Pons (tissue), 1 donor: ENCODE data around the gene SLC39A8.
"Not testable (repeated sequence)": the region's sequence is repeated elsewhere in the genome, so short reads cannot be mapped to it uniquely, and the experiment has no call there.

ENCODE experiments used
- DNase-seq: peaks from one replicate; pipeline ENCODE4 v3.0.0-alpha.2; 2016; ENCODE audit warnings: low spot score

Gene SLC39A8

GRCh38 chr4:102299354-102300107 is 45.8 kb downstream of the SLC39A8 start:
- peak; percentile 32 for DNase-seq

- DNase-seq = no peak
These were observed 46.6 kb downstream of the SLC39A8 start for GRCh38 chr4:102298716-102299115.

- DNase-seq = no peak
These were observed 50.0 kb downstream of the SLC39A8 start for GRCh38 chr4:102295153-102295862.

- DNase-seq = no peak
These were observed 56.8 kb downstream of the SLC39A8 start for GRCh38 chr4:102288497-102288896.

GRCh38 chr4:102285831-102286230 is 59.5 kb downstream of the SLC39A8 start:
- DNase-seq = no peak

- no peak for DNase-seq
These were observed 64.0 kb downstream of the SLC39A8 start for GRCh38 chr4:102281171-102281839.

- not testable (repeated sequence) for DNase-seq
These were observed 72.0 kb downstream of the SLC39A8 start for GRCh38 chr4:102273317-102273716.

- DNase-seq = no peak
These were observed 73.0 kb downstream of the SLC39A8 start for GRCh38 chr4:102272318-102272717.

- no peak for DNase-seq
These were observed 76.9 kb downstream of the SLC39A8 start for GRCh38 chr4:102268355-102268754.

- peak; percentile 68 for DNase-seq
These were observed 82.1 kb downstream of the SLC39A8 start for GRCh38 chr4:102263024-102263787.

- no peak for DNase-seq
These were observed 85.6 kb downstream of the SLC39A8 start for GRCh38 chr4:102259702-102260101.

- no peak for DNase-seq
These were observed 86.2 kb downstream of the SLC39A8 start for GRCh38 chr4:102259081-102259480.

- DNase-seq = no peak
These were observed 89.0 kb downstream of the SLC39A8 start for GRCh38 chr4:102256321-102256720.

- no peak for DNase-seq
These were observed 91.4 kb downstream of the SLC39A8 start for GRCh38 chr4:102253860-102254259.

GRCh38 chr4:102252171-102252570 is 93.1 kb downstream of the SLC39A8 start:
- no peak for DNase-seq

- no peak for DNase-seq
These were observed 94.9 kb downstream of the SLC39A8 start for GRCh38 chr4:102250341-102250740.

GRCh38 chr4:102247041-102247440 is 98.2 kb downstream of the SLC39A8 start:
- no peak for DNase-seq

- no peak for DNase-seq
These were observed 98.9 kb downstream of the SLC39A8 start for GRCh38 chr4:102246416-102246815.

GRCh38 chr4:102244878-102245535 is 100.3 kb downstream of the SLC39A8 start:
- DNase-seq = no peak

- not testable (repeated sequence) for DNase-seq
These were observed 102.0 kb downstream of the SLC39A8 start for GRCh38 chr4:102243296-102243695.

GRCh38 chr4:102234243-102234838 is 110.9 kb downstream of the SLC39A8 start:
- no peak for DNase-seq
